H1 (cell line): ENCODE results near the gene NEK10. TPM values are rescaled to one million over a fixed set of nuclear protein-coding genes. Genes with fewer than 3 reads are reported as not detected.

Source experiments
- CTCF ChIA-PET: fragments of 300-600 bp; sonication (Branson Sonifier 250); formaldehyde crosslinking; loops from one replicate; lab custom pipeline; 2021; ENCODE audit not compliant: partially characterized antibody; lab: Charles Lee
- POLR2A ChIA-PET: fragments of 300-600 bp; sonication (Branson Sonifier 250); formaldehyde crosslinking; loops from one replicate; lab custom pipeline; 2021; ENCODE audit warnings: inconsistent platforms; ENCODE audit not compliant: partially characterized antibody; lab: Charles Lee
- DNase-seq, 2 experiments: peaks; one replicate each; pipeline versions ENCODE4 v3.0.0 to v3.0.0-alpha.2; 2010 to 2022; ENCODE audit warnings: low spot score in 2 of 2, low read depth in 1 of 2, mixed read lengths in 1 of 2
- FAIRE-seq: peaks from 2 replicates; lab custom pipeline; 2011; peaks lifted over from hg19 to GRCh38; lab: Jason Lieb, UNC
- H2AFZ ChIP-seq: 2 replicates; pipeline ENCODE4 v1.8.1; 2012; ENCODE audit warnings: low read length, inconsistent platforms
- H2AK5ac ChIP-seq: 2 replicates; pipeline ENCODE4 v1.6.1; 2013; ENCODE audit warnings: low read depth, low read length
- H2BK120ac ChIP-seq: replicated peaks from 2 replicates; pipeline ENCODE3; 2013; ENCODE audit warnings: low read depth, low read length, inconsistent platforms
- H2BK12ac ChIP-seq: 2 replicates; pipeline ENCODE4 v1.6.1; 2013; ENCODE audit warnings: low read depth, low read length
- H2BK15ac ChIP-seq: 2 replicates; pipeline ENCODE4 v1.6.1; 2013; ENCODE audit warnings: low read length
- H2BK20ac ChIP-seq: 2 replicates; pipeline ENCODE4 v1.6.1; 2013; ENCODE audit warnings: low read length
- H2BK5ac ChIP-seq: 2 replicates; pipeline ENCODE4 v1.6.1; 2013; ENCODE audit warnings: low read depth, low read length
- H3K14ac ChIP-seq: 2 replicates; pipeline ENCODE4 v1.6.1; 2013; ENCODE audit warnings: inconsistent platforms; ENCODE audit not compliant: insufficient read length
- H3K18ac ChIP-seq: 2 replicates; pipeline ENCODE4 v1.6.1; 2013; ENCODE audit warnings: low read length; ENCODE audit errors: extremely low read depth
- H3K23ac ChIP-seq: 2 replicates; pipeline ENCODE4 v1.6.1; 2013; ENCODE audit warnings: inconsistent platforms; ENCODE audit not compliant: insufficient read length
- H3K23me2 ChIP-seq: 2 replicates; pipeline ENCODE4 v1.6.1; 2013; ENCODE audit warnings: low read depth, low read length
- H3K27ac ChIP-seq: 2 replicates; pipeline ENCODE4 v1.6.1; 2011; ENCODE audit warnings: low read depth, low read length, inconsistent platforms
- H3K27me3 ChIP-seq, 4 experiments: replicated peaks in 1 of 4; 1 replicate in 1 of 4; 2 replicates in 3 of 4; pipeline versions ENCODE4 v1.6.1 to v1.8.1; 2011 to 2013; ENCODE audit warnings: low read length in 3 of 4, mild to moderate bottlenecking in 3 of 4, inconsistent platforms in 2 of 4, mixed read lengths in 2 of 4, moderate library complexity in 1 of 4; ENCODE audit not compliant: control insufficient read depth in 3 of 4, insufficient read depth in 3 of 4; ENCODE audit errors: extremely low read depth in 1 of 4
- H3K36me3 ChIP-seq, 4 experiments: 2 replicates each; pipeline versions ENCODE4 v1.6.1 to v1.8.1; 2011 to 2013; ENCODE audit warnings: mild to moderate bottlenecking in 4 of 4, low read length in 3 of 4, moderate library complexity in 2 of 4, control low read depth in 1 of 4, inconsistent platforms in 1 of 4; ENCODE audit not compliant: insufficient read depth in 4 of 4, control insufficient read depth in 2 of 4
- H3K4ac ChIP-seq: replicated peaks from 2 replicates; pipeline ENCODE3; 2013; ENCODE audit warnings: low read length, low read depth, mixed read lengths, inconsistent platforms; ENCODE audit not compliant: insufficient read length
- H3K4me1 ChIP-seq, 4 experiments: replicated peaks in 1 of 4; 1 replicate in 1 of 4; 2 replicates in 3 of 4; pipeline versions ENCODE4 v1.6.1 to v1.8.1; 2011 to 2013; ENCODE audit warnings: low read length in 3 of 4, inconsistent platforms in 2 of 4, mixed read lengths in 1 of 4; ENCODE audit not compliant: insufficient read depth in 4 of 4, control insufficient read depth in 3 of 4
- H3K4me2 ChIP-seq, 2 experiments: 2 replicates each; pipeline versions ENCODE4 v1.6.1 to v1.8.1; 2011 to 2013; ENCODE audit warnings: low read depth in 2 of 2, low read length in 2 of 2, control low read depth in 1 of 2, inconsistent platforms in 1 of 2, mild to moderate bottlenecking in 1 of 2; ENCODE audit not compliant: insufficient read depth in 1 of 2
- H3K4me3 ChIP-seq, 4 experiments: fragments of 200-600, 300-600 bp in 1 of 4; sonication (generic), shearing (Covaris generic), sonication (Bioruptor Twin) in 1 of 4; 2 replicates each; pipeline versions ENCODE4 v1.5.1 to v1.8.1; 2011 to 2016; ENCODE audit warnings: low read length in 4 of 4, low read depth in 3 of 4, control low read depth in 2 of 4, inconsistent platforms in 2 of 4, mild to moderate bottlenecking in 2 of 4, mixed read lengths in 1 of 4, moderate library complexity in 1 of 4; ENCODE audit not compliant: insufficient read depth in 2 of 4; ENCODE audit errors: extremely low read depth in 1 of 4
- H3K56ac ChIP-seq: replicated peaks from 2 replicates; pipeline ENCODE3; 2013; ENCODE audit warnings: low read depth, mild to moderate bottlenecking, mixed read lengths, low read length, inconsistent platforms; ENCODE audit not compliant: insufficient read length
- H3K79me1 ChIP-seq: 2 replicates; pipeline ENCODE4 v1.6.1; 2013; ENCODE audit warnings: low read depth, low read length, control low read depth
- H3K79me2 ChIP-seq, 2 experiments: 2 replicates each; pipeline versions ENCODE4 v1.6.1 to v1.8.1; 2012 to 2013; ENCODE audit warnings: low read length in 2 of 2, mild to moderate bottlenecking in 2 of 2, inconsistent platforms in 1 of 2; ENCODE audit not compliant: insufficient read depth in 2 of 2, control insufficient read depth in 1 of 2
- H3K9ac ChIP-seq, 4 experiments: replicated peaks in 1 of 4; 1 replicate in 1 of 4; 2 replicates in 3 of 4; pipeline versions ENCODE4 v1.6.1 to v1.8.1; 2011 to 2013; ENCODE audit warnings: low read depth in 3 of 4, low read length in 3 of 4, control low read depth in 2 of 4, mild to moderate bottlenecking in 2 of 4, moderate library complexity in 2 of 4, inconsistent platforms in 1 of 4; ENCODE audit errors: extremely low read depth in 1 of 4
- H3K9me3 ChIP-seq, 2 experiments: 2 replicates each; pipeline versions ENCODE4 v1.6.1 to v1.8.1; 2012 to 2013; ENCODE audit warnings: mild to moderate bottlenecking in 2 of 2, moderate library complexity in 2 of 2, control low read depth in 1 of 2, inconsistent platforms in 1 of 2, low read depth in 1 of 2, low read length in 1 of 2, mixed read lengths in 1 of 2; ENCODE audit not compliant: insufficient read depth in 2 of 2
- H4K20me1 ChIP-seq, 2 experiments: replicated peaks in 1 of 2; 2 replicates each; pipeline versions ENCODE3 to v1.8.1; 2011 to 2013; ENCODE audit warnings: inconsistent platforms in 2 of 2, low read length in 2 of 2, mild to moderate bottlenecking in 1 of 2; ENCODE audit not compliant: insufficient read depth in 2 of 2, control insufficient read depth in 1 of 2
- H4K5ac ChIP-seq: 2 replicates; pipeline ENCODE4 v1.6.1; 2013; ENCODE audit warnings: low read length, low read depth, mixed read lengths, inconsistent platforms; ENCODE audit not compliant: insufficient read length
- H4K8ac ChIP-seq: 2 replicates; pipeline ENCODE4 v1.8.0; 2013; ENCODE audit warnings: mild to moderate bottlenecking, moderate library complexity, low read length, inconsistent platforms; ENCODE audit not compliant: insufficient read depth; ENCODE audit errors: extremely low read depth
- H4K91ac ChIP-seq: replicated peaks from 2 replicates; pipeline ENCODE3; 2013; ENCODE audit warnings: low read length, mixed read lengths, inconsistent platforms; ENCODE audit not compliant: insufficient read length
- BCL11A ChIP-seq, 2 experiments: IDR thresholded peaks; one replicate each; pipeline ENCODE4 v1.6.1; 2011; ENCODE audit warnings: low read depth in 2 of 2, low read length in 2 of 2, mild to moderate bottlenecking in 2 of 2
- CBX8 ChIP-seq: fragments of 300-800, 300-1000 bp; sonication (generic); IDR thresholded peaks from 2 replicates; pipeline ENCODE4 v1.7.1; 2016; ENCODE audit warnings: low read depth, low read length, borderline replicate concordance
- CREB1 ChIP-seq: IDR thresholded peaks from 2 replicates; pipeline ENCODE4 v1.6.1; 2012; ENCODE audit warnings: inconsistent platforms
- KDM5A ChIP-seq: fragments of 200-600 bp; IDR thresholded peaks from 2 replicates; pipeline ENCODE4 v1.7.1; 2012; ENCODE audit warnings: mild to moderate bottlenecking, low read length, inconsistent platforms, mixed read lengths
- MAFK ChIP-seq: IDR thresholded peaks from 2 replicates; pipeline ENCODE4 v1.6.1; 2012; ENCODE audit warnings: low read depth, mild to moderate bottlenecking, improper control_type of control experiment, low read length
- NRF1 ChIP-seq: IDR thresholded peaks from 2 replicates; pipeline ENCODE4 v1.6.1; 2011; ENCODE audit warnings: mild to moderate bottlenecking, low read depth, low read length, improper control_type of control experiment
- PHF8 ChIP-seq: fragments of 200-600 bp; sonication (generic); conservative IDR thresholded peaks from 2 replicates; pipeline ENCODE4 v1.7.1; 2012; ENCODE audit warnings: low read depth, mild to moderate bottlenecking, inconsistent platforms, low read length, moderate library complexity
- SIRT6 ChIP-seq: IDR thresholded peaks from one replicate; pipeline ENCODE4 v1.7.1; 2012; ENCODE audit warnings: low read length, inconsistent platforms
- TEAD4 ChIP-seq: IDR thresholded peaks from 2 replicates; pipeline ENCODE4 v1.6.1; 2012; ENCODE audit warnings: low read depth, low read length, inconsistent platforms, mixed read lengths
- ZNF274 ChIP-seq: IDR thresholded peaks from 2 replicates; pipeline ENCODE4 v1.7.0; 2012; ENCODE audit warnings: low read length, borderline replicate concordance; ENCODE audit errors: extremely low read depth
- WGBS, 2 experiments: shearing (Covaris generic) in 1 of 2; methylation state at CpG; one replicate each; pipeline versions ENCODE4 v1.1.6 to v1.1.7; 2013 to 2015; ENCODE audit warnings: low lambda C conversion rate in 2 of 2, mixed read lengths in 2 of 2, inconsistent platforms in 1 of 2, low coverage in 1 of 2, missing lambda C conversion rate in 1 of 2; ENCODE audit not compliant: insufficient replicate concordance in 2 of 2, insufficient coverage in 1 of 2, insufficient read length in 1 of 2; ENCODE audit errors: extremely low coverage in 1 of 2, missing lambda C conversion rate in 1 of 2; 5-methylcytosine and 5-hydroxymethylcytosine counted together
- polyA plus RNA-seq, 7 experiments: library from polyadenylated mRNA; depleted of rRNA in 3 of 7; stranded (reverse) in 5 of 7; unstranded in 2 of 7; fragments of >200 nt in 5 of 7; fragments of 200-250 nt in 2 of 7; gene quantifications; 1 replicate in 5 of 7; 2 replicates in 1 of 7; 4 replicates in 1 of 7; pipeline versions ENCODE4 v1.2.1 to v1.2.3, GENCODE V29; 2011 to 2013; ENCODE audit warnings: missing spikeins in 2 of 7, mixed read lengths in 2 of 7
- total RNA-seq: library from RNA; stranded (reverse); fragmentation: NEBNext Ultra II Directional; extraction: Animal tissue kit (Norgen Biotek cat#: 25700); gene quantifications from 2 replicates; pipeline ENCODE4 v1.2.1, GENCODE V29; 2021
- TF ChIP-seq, protein P1 (sequence below): IDR thresholded peaks from 2 replicates; pipeline ENCODE4 v1.6.1; 2011; ENCODE audit warnings: low read depth, mild to moderate bottlenecking, low read length; ENCODE audit not compliant: insufficient read depth

Gene NEK10
- total and polyA plus RNA-seq, 2 of the 8 experiments (the other 6 are each of a cell fraction or from before 2014, with no cell fraction given): 0.18 to 0.50 TPM

DNA sequence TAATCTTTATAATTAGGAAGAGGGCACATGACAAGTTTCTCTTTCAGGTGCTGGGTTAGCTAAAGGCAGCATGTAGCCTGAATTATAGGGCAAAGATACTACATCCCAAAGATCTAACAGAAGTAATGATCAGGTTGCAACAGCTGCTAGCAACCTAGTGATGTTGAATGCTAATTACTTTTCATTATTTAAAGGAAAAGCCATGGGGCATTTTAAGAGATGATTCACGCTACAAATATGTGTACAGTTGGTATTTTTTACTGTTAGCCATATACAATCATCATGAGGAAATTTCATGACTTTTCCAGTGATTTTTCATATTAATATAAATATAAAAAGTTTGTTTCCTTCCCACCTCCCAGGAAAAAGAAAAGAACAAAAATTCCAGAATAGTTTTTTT, 43.0 kb downstream of the NEK10 start:
- CTCF ChIA-PET: interaction anchor here (1.0 to 1.7 kb wide), 8 partner anchors 11 to 141 kb away, joined by 3 to 6 read pairs (median 4); no protein-coding TSS in a partner anchor

More for the DNA sequence above, 43.0 kb downstream of the NEK10 start:
- no peak overlapping the region for H4K8ac ChIP-seq
- DNase-seq (no peak), FAIRE-seq (no peak)
- H3K4ac ChIP-seq: no peak overlapping the region
- 86% methylated on average over 1 of the region's 1 CpG; no CpG with 5 or more reads in 1 of the 2 experiments for WGBS, 2 experiments
- peaks cover 0 to 1% (median 0%) of the 10 kb centered on the region in 4 experiments; a peak in 1 of 7 replicates for H3K27me3 ChIP-seq
- no peaks in the 10 kb centered on the region; a peak in 1 of 4 replicates for H3K9me3 ChIP-seq
- no peak overlapping the region for H4K5ac ChIP-seq
- H3K79me1 ChIP-seq: no peaks in the 10 kb centered on the region; the same call in 1 of the 2 replicates
- H3K4me2 ChIP-seq: no peak overlapping the region
- H3K4me1 ChIP-seq: no peaks in the 10 kb centered on the region
- H3K79me2 ChIP-seq: no peaks in the 10 kb centered on the region
- no peak overlapping the region for H2BK5ac ChIP-seq
- peaks cover 0 to 4% (median 0%) of the 10 kb centered on the region in 4 experiments; a peak in 1 of 8 replicates for H3K36me3 ChIP-seq
- no peak overlapping the region for H2AFZ ChIP-seq
- no peak overlapping the region for H3K56ac ChIP-seq
- H2AK5ac ChIP-seq: no peak overlapping the region
- no peak overlapping the region for H3K9ac ChIP-seq
- no peak overlapping the region for H3K27ac ChIP-seq
- H2BK20ac ChIP-seq: no peak overlapping the region
- H2BK12ac ChIP-seq: no peak overlapping the region
- POLR2A ChIA-PET: interaction anchor here (1.3 kb wide), 1 partner anchor 9 kb away, joined by 4 read pairs; no protein-coding TSS in a partner anchor
- H3K23ac ChIP-seq: no peak overlapping the region
- no peak overlapping the region for H3K18ac ChIP-seq
- no peak overlapping the region for H2BK15ac ChIP-seq
- no peak overlapping the region for H3K4me3 ChIP-seq
- H4K20me1 ChIP-seq: no peaks in the 10 kb centered on the region
- no peak overlapping the region for H3K14ac ChIP-seq
- H2BK120ac ChIP-seq: no peak overlapping the region
- TF ChIP-seq PHF8 (no peak), NRF1 (no peak), KDM5A (no peak), BCL11A (IDR thresholded peaks at IDR 0.05; ENCODE audit: low read depth in 2 of 2, low read length in 2 of 2) (no peak), SIRT6 (no peak), MAFK (no peak), CBX8 (no peak), TEAD4 (no peak), CREB1 (no peak), ZNF274 (no peak)
- TF ChIP-seq, protein P1, sequence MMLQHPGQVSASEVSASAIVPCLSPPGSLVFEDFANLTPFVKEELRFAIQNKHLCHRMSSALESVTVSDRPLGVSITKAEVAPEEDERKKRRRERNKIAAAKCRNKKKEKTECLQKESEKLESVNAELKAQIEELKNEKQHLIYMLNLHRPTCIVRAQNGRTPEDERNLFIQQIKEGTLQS: no peak
- H4K91ac ChIP-seq: no peak overlapping the region
- H3K23me2 ChIP-seq: no peaks in the 10 kb centered on the region; the same call in 1 of the 2 replicates
